Activated T-cell treated with anti-CD3 and anti-CD28 coated beads for 48 hours (primary cell): ENCODE measurements around the gene LZTS2.
"Not testable (repeated sequence)": the region's sequence is repeated elsewhere in the genome, so short reads cannot be mapped to it uniquely, and the experiment has no call there.

Experiments
- DNase-seq: peaks from one replicate; pipeline ENCODE4 v3.0.0-alpha.2; 2020; ENCODE audit warnings: low read depth

The LZTS2 gene

GRCh38 chr10:100999742-101000126 lies at the start of gene LZTS2:
TSS of gene LZTS2 (plus strand) at chr10:100999808. CDS start at chr10:101002539, 2,731 bp downstream.
- no peak for DNase-seq

- DNase-seq, result no peak
Observed at GRCh38 chr10:100960251-100960650, 39.4 kb upstream of the LZTS2 start.

GRCh38 chr10:100962351-100963080 lies 37.1 kb upstream of the LZTS2 start:
- DNase-seq, result no peak

GRCh38 chr10:100963826-100964225 lies 35.8 kb upstream of the LZTS2 start:
- no peak for DNase-seq

- DNase-seq, result no peak
Observed at GRCh38 chr10:100965820-100966219, 33.8 kb upstream of the LZTS2 start.

GRCh38 chr10:100966887-100967286 lies 32.7 kb upstream of the LZTS2 start:
- DNase-seq, result no peak

GRCh38 chr10:100967332-100967731 lies 32.3 kb upstream of the LZTS2 start:
- DNase-seq, result no peak

- no peak for DNase-seq
Observed at GRCh38 chr10:100968062-100968736, 31.4 kb upstream of the LZTS2 start.

- no peak for DNase-seq
Observed at GRCh38 chr10:100968863-100969186, 30.8 kb upstream of the LZTS2 start.

- peak; percentile 37 for DNase-seq
Observed at GRCh38 chr10:100969187-100970075, 30.2 kb upstream of the LZTS2 start, which contains the start of gene SEMA4G. TSS of gene SEMA4G (plus strand) at chr10:100969504. CDS start at chr10:100972913, 3,409 bp downstream.

- DNase-seq, result no peak
Observed at GRCh38 chr10:100970076-100970913, 29.3 kb upstream of the LZTS2 start.

- no peak for DNase-seq
Observed at GRCh38 chr10:100970914-100971811, 28.4 kb upstream of the LZTS2 start.

- DNase-seq, result no peak
Observed at GRCh38 chr10:100972115-100972903, 27.3 kb upstream of the LZTS2 start.

- DNase-seq, result no peak
Observed at GRCh38 chr10:100972904-100973535, 26.6 kb upstream of the LZTS2 start.

- not testable (repeated sequence) for DNase-seq
Observed at GRCh38 chr10:100975397-100975796, 24.2 kb upstream of the LZTS2 start.

- no peak for DNase-seq
Observed at GRCh38 chr10:100976906-100977305, 22.7 kb upstream of the LZTS2 start.

- no peak for DNase-seq
Observed at GRCh38 chr10:100977436-100977835, 22.2 kb upstream of the LZTS2 start.

GRCh38 chr10:100978121-100978900 lies 21.3 kb upstream of the LZTS2 start:
- no peak for DNase-seq

- no peak for DNase-seq
Observed at GRCh38 chr10:100978901-100979195, 20.8 kb upstream of the LZTS2 start.
